ENCODE results near the gene MED13. TPM values are rescaled to one million over a fixed set of nuclear protein-coding genes. Genes with fewer than 3 reads are reported as not detected.
A peak's percentile ranks its signal among the peaks of the same experiment; 100 is the strongest.

MED13 gene
- polyA plus RNA-seq, 3 donors: 2.1 to 32.0 (median 5.0) TPM

- no peak overlapping the region for H3K4me3 ChIP-seq (replicated peaks in 1 of 3; ENCODE audit: low read depth in 2 of 3, low read length in 3 of 3)
- H3K4me1 ChIP-seq (ENCODE audit: control insufficient read depth in 1 of 2, insufficient read depth in 2 of 2, low read length in 2 of 2): no peaks in the 10 kb centered on the region
- no peak for DNase-seq
- no peaks in the 10 kb centered on the region for H3K79me2 ChIP-seq (ENCODE audit: insufficient read depth, low read length)
- intact Hi-C loops (cut with micrococcal nuclease): no loop called here
- H3K36me3 Mint-ChIP-seq: no peaks in the 10 kb centered on the region
- H3K4me3 Mint-ChIP-seq: no peak overlapping the region
- WGBS (ENCODE audit: insufficient coverage): 80% methylated on average over 5 of the region's 7 CpGs
- no peak overlapping the region for H3K4me2 ChIP-seq (replicated peaks; ENCODE audit: extremely low read depth, low read length, poor library complexity, severe bottlenecking)
- H3K27ac ChIP-seq (ENCODE audit: low read depth in 1 of 2, low read length in 2 of 2): no peak overlapping the region
- peaks cover 0 to 3% (median 0%) of the 10 kb centered on the region in 7 donors for H3K9me3 Mint-ChIP-seq
- H2AFZ ChIP-seq (ENCODE audit: insufficient read depth, low read depth, low read length, poor library complexity, severe bottlenecking): no peak overlapping the region
- no peaks in the 10 kb centered on the region for H3K27me3 ChIP-seq (ENCODE audit: control insufficient read depth in 2 of 2, insufficient read depth in 2 of 2, low read length in 2 of 2)
- no peaks in the 10 kb centered on the region for H4K20me1 ChIP-seq (ENCODE audit: insufficient read depth, low read length)
- TF ChIP-seq CTCF (IDR thresholded peaks at IDR 0.05): no peak
- peak overlapping the region in 1 of 7 donors; percentile 48 for H3K27ac Mint-ChIP-seq
- peaks cover 4 to 10% (median 7%) of the 10 kb centered on the region in 3 donors for H3K27me3 Mint-ChIP-seq (ENCODE audit: low read depth in 3 of 3)
- H3K36me3 ChIP-seq (replicated peaks in 1 of 2; ENCODE audit: control insufficient read depth in 1 of 2, insufficient read depth in 2 of 2, low read length in 2 of 2): no peaks in the 10 kb centered on the region
- no peak overlapping the region for H3K9ac ChIP-seq (ENCODE audit: insufficient read depth, low read length, poor library complexity, severe bottlenecking)
- no peaks in the 10 kb centered on the region for H3K9me3 ChIP-seq (replicated peaks in 1 of 2; ENCODE audit: control insufficient read depth in 1 of 2, insufficient read depth in 1 of 2, low read length in 2 of 2)
- no peaks in the 10 kb centered on the region for H3K4me1 Mint-ChIP-seq
Observed at GRCh38 chr17:62111562-62112171, 46.6 kb upstream of the MED13 start.

GRCh38 chr17:62110923-62111484 lies 45.9 kb upstream of the MED13 start:
- H3K79me2 ChIP-seq (ENCODE audit: insufficient read depth, low read length): no peaks in the 10 kb centered on the region
- H3K4me2 ChIP-seq (replicated peaks; ENCODE audit: extremely low read depth, low read length, poor library complexity, severe bottlenecking): no peak overlapping the region
- H3K27ac ChIP-seq (ENCODE audit: low read depth in 1 of 2, low read length in 2 of 2): no peak overlapping the region
- no peak overlapping the region for H3K27ac Mint-ChIP-seq
- no peak for DNase-seq
- no peak for TF ChIP-seq CTCF (IDR thresholded peaks at IDR 0.05)
- no peak overlapping the region for H3K4me3 ChIP-seq (replicated peaks in 1 of 3; ENCODE audit: low read depth in 2 of 3, low read length in 3 of 3)
- no peaks in the 10 kb centered on the region for H3K9me3 ChIP-seq (replicated peaks in 1 of 2; ENCODE audit: control insufficient read depth in 1 of 2, insufficient read depth in 1 of 2, low read length in 2 of 2)
- intact Hi-C loops (cut with micrococcal nuclease): no loop called here
- H3K36me3 ChIP-seq (replicated peaks in 1 of 2; ENCODE audit: control insufficient read depth in 1 of 2, insufficient read depth in 2 of 2, low read length in 2 of 2): no peaks in the 10 kb centered on the region
- H4K20me1 ChIP-seq (ENCODE audit: insufficient read depth, low read length): no peaks in the 10 kb centered on the region
- H2AFZ ChIP-seq (ENCODE audit: insufficient read depth, low read depth, low read length, poor library complexity, severe bottlenecking): no peak overlapping the region
- H3K27me3 ChIP-seq (ENCODE audit: control insufficient read depth in 2 of 2, insufficient read depth in 2 of 2, low read length in 2 of 2): no peaks in the 10 kb centered on the region
- WGBS (ENCODE audit: insufficient coverage): 100% methylated on average over 1 of the region's 3 CpGs
- H3K4me3 Mint-ChIP-seq: no peak overlapping the region
- H3K36me3 Mint-ChIP-seq: no peaks in the 10 kb centered on the region
- H3K4me1 ChIP-seq (ENCODE audit: control insufficient read depth in 1 of 2, insufficient read depth in 2 of 2, low read length in 2 of 2): no peaks in the 10 kb centered on the region
- H3K9ac ChIP-seq (ENCODE audit: insufficient read depth, low read length, poor library complexity, severe bottlenecking): no peak overlapping the region
- peaks cover 4 to 10% (median 7%) of the 10 kb centered on the region in 3 donors for H3K27me3 Mint-ChIP-seq (ENCODE audit: low read depth in 3 of 3)
- no peaks in the 10 kb centered on the region for H3K4me1 Mint-ChIP-seq
- peaks cover 0 to 3% (median 0%) of the 10 kb centered on the region in 7 donors for H3K9me3 Mint-ChIP-seq

Data from CD14-positive monocyte (primary cell).